HTERT RPE-1 (cell line): ENCODE results near the gene RELN.
"Not testable (repeated sequence)": the region's sequence is repeated elsewhere in the genome, so short reads cannot be mapped to it uniquely, and the experiment has no call there.

Experiments
- in situ Hi-C: fragments of 300-500 bp; cut with MboI; formaldehyde crosslinking; loops from 4 replicates; pipeline ENCODE4 v1.14.3; 2020; ENCODE audit warnings: low sequenced_read_pairs

Gene RELN

GRCh38 chr7:103532955-103533354 is 456.5 kb downstream of the RELN start:
- in situ Hi-C loops = no loop called here

- in situ Hi-C loops = no loop called here
Measured at GRCh38 chr7:103528152-103528551, 461.3 kb downstream of the RELN start.

- in situ Hi-C loops = no loop called here
Measured at GRCh38 chr7:103525937-103526336, 463.5 kb downstream of the RELN start.

- in situ Hi-C loops = no loop called here
Measured at GRCh38 chr7:103524042-103524907, 465.2 kb downstream of the RELN start.

GRCh38 chr7:103521937-103522336 is 467.5 kb downstream of the RELN start:
- in situ Hi-C loops = no loop called here

- in situ Hi-C loops = no loop called here
Measured at GRCh38 chr7:103504505-103505135, 484.8 kb downstream of the RELN start.

- in situ Hi-C loops = no loop called here
Measured at GRCh38 chr7:103501206-103501605, 488.3 kb downstream of the RELN start.

GRCh38 chr7:103499976-103500375 is 489.5 kb downstream of the RELN start:
- in situ Hi-C loops = no loop called here

GRCh38 chr7:103487419-103487818 is 502.0 kb downstream of the RELN start:
- in situ Hi-C loops = no loop called here

GRCh38 chr7:103486873-103487272 is 502.6 kb downstream of the RELN start:
- in situ Hi-C loops = not testable (repeated sequence)

GRCh38 chr7:103480771-103481170 is 508.7 kb downstream of the RELN start:
- in situ Hi-C loops = no loop called here

GRCh38 chr7:103474956-103475355 is 514.5 kb downstream of the RELN start:
- in situ Hi-C loops = no loop called here

GRCh38 chr7:103469095-103469948 is 520.1 kb downstream of the RELN start:
- in situ Hi-C loops = no loop called here

GRCh38 chr7:103466814-103467213 is 522.6 kb downstream of the RELN start:
- in situ Hi-C loops = no loop called here

- in situ Hi-C loops = no loop called here
Measured at GRCh38 chr7:103462358-103462757, 527.1 kb downstream of the RELN start.

- in situ Hi-C loops = no loop called here
Measured at GRCh38 chr7:103447073-103447960, 542.1 kb downstream of the RELN start.

GRCh38 chr7:103446049-103446520 is 543.4 kb downstream of the RELN start, which contains the start of gene SLC26A5:
TSS of gene SLC26A5 (minus strand) at chr7:103446207. CDS start at chr7:103421514, 24,693 bp downstream.
- in situ Hi-C loops = no loop called here

- in situ Hi-C loops = no loop called here
Measured at GRCh38 chr7:103445228-103446048, 544.0 kb downstream of the RELN start.

GRCh38 chr7:103439661-103440060 is 549.8 kb downstream of the RELN start:
- in situ Hi-C loops = no loop called here
